Mesothelial cell of epicardium (in vitro differentiated cells): ENCODE data around the gene S100A13. TPM values are rescaled to one million over a fixed set of nuclear protein-coding genes. Genes with fewer than 3 reads are reported as not detected.

Source experiments
- DNase-seq, 2 experiments: peaks; one replicate each; pipeline ENCODE4 v3.0.0; 2021; ENCODE audit warnings: low spot score in 2 of 2; ENCODE audit not compliant: unreplicated experiment in 2 of 2
- H3K27ac Mint-ChIP-seq: 2 replicates; pipeline ENCODE4 v1.8.0; 2021; ENCODE audit warnings: mixed read lengths
- H3K27me3 Mint-ChIP-seq: 2 replicates; pipeline ENCODE4 v1.8.0; 2021; ENCODE audit warnings: low read depth, mixed read lengths
- H3K36me3 Mint-ChIP-seq: 2 replicates; pipeline ENCODE4 v1.8.0; 2021; ENCODE audit warnings: mixed read lengths
- H3K4me1 Mint-ChIP-seq: 2 replicates; pipeline ENCODE4 v1.8.0; 2021; ENCODE audit warnings: mixed read lengths
- H3K4me3 Mint-ChIP-seq: 2 replicates; pipeline ENCODE4 v1.8.0; 2021; ENCODE audit warnings: mild to moderate bottlenecking, moderate library complexity, mixed read lengths
- H3K9me3 Mint-ChIP-seq: 2 replicates; pipeline ENCODE4 v1.8.0; 2021; ENCODE audit warnings: mixed read lengths
- total RNA-seq: library from RNA; stranded (reverse); gene quantifications from 3 replicates; pipeline ENCODE4 v1.2.1, GENCODE V29; 2021
- TF ChIP-seq, protein P1 (sequence below): fragments of 200-600 bp; sonication (generic); IDR thresholded peaks from one replicate; pipeline ENCODE4 v1.5.0; 2021; ENCODE audit warnings: antibody characterized with exemption; ENCODE audit not compliant: unreplicated experiment

The S100A13 gene
- total RNA-seq, 1 donor from 2014 or later = 46.6 TPM

DNA sequence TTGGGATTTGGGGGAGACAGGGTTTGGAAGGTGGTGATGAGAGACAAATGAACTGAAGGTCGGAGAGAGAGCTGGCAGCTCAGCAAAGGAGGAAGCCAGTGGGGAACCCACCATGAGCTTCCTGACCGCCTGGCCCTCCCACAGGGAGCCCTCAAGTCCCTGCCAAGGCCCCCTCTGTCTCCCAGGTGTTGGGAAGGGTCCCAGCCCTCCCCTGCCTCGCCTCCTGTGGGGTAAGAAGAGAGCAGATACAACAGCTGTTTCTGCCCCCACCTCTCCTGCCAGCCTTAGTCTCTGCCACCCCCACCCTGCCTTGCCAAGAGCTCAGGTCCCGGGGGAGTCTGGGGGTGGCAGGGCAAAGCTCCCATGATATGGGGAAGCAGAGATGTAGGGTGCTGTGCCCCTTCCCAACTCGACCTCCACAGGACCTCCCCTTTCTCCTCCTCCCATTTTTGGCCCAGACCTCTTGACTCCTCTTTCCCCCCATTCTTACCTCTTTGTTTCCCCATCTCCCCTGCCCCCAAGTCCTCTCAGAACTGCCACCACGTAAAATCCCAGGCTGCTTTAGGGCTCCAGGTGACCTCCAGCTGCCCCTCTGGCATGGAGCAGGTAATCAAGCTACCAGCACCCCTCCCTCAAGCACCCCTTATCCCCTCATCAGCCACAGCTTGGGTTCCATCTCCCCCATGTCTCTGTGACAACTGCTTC, 1.5 kb upstream of the S100A13 start:
- no peaks in the 10 kb centered on the region for H3K9me3 Mint-ChIP-seq
- DNase-seq = no peak
- no peaks in the 10 kb centered on the region for H3K27me3 Mint-ChIP-seq
- peaks cover 7% of the 10 kb centered on the region for H3K36me3 Mint-ChIP-seq
- H3K4me1 Mint-ChIP-seq = peaks cover 42% of the 10 kb centered on the region
- peak overlapping the region; percentile 3 for H3K27ac Mint-ChIP-seq
- no peak overlapping the region for H3K4me3 Mint-ChIP-seq
- TF ChIP-seq, protein P1, sequence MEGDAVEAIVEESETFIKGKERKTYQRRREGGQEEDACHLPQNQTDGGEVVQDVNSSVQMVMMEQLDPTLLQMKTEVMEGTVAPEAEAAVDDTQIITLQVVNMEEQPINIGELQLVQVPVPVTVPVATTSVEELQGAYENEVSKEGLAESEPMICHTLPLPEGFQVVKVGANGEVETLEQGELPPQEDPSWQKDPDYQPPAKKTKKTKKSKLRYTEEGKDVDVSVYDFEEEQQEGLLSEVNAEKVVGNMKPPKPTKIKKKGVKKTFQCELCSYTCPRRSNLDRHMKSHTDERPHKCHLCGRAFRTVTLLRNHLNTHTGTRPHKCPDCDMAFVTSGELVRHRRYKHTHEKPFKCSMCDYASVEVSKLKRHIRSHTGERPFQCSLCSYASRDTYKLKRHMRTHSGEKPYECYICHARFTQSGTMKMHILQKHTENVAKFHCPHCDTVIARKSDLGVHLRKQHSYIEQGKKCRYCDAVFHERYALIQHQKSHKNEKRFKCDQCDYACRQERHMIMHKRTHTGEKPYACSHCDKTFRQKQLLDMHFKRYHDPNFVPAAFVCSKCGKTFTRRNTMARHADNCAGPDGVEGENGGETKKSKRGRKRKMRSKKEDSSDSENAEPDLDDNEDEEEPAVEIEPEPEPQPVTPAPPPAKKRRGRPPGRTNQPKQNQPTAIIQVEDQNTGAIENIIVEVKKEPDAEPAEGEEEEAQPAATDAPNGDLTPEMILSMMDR = no peak

DNA sequence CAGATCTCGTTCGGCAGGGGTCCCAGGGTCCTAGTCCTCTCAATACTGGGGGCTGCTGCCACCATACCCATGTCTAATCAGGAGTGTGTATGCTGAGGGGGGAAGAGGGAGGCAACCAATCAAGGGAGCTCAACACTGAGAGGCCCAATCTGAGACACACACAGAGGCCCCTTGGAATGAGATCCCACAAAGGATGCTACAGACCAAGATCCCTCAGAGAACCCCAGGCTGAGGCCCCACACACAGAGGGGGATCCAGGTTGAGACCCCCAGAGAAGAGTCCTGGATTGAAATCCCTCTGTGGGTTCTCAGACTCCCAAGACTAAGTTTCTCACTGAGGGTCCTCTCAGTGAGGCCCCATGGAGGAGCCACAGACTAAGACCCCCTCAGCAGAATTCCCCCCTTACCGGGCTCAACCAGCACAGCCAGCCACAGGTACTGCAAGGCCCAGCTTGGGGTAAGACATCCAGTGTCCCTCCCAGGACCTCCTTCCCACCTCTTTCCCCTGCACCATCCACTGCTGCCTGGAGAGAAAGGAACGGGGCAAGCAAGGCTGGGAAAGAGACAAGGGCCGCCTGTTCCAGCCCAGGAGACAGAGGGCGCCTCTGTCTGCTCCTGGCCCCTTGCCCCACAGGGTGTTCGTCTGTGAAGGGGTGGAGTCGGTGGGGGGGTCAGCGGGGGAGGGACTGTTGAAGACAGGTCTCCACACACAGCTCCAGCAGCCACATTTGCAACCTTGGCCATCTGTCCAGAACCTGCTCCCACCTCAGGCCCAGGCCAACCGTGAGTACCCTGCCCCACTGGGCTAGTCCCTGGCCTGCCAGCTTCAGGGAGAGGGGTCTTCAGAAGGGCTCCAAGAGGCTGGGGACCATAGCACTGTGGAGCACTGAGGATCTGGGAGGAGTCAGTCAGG, 666 bp upstream of the S100A13 start, which contains the start of gene S100A1:
TSS of gene S100A1 (plus strand) at position 720 of the 912 bp plus-strand sequence. CDS start 2,088 bp downstream, outside the sequence.
- peak within 1 kb of the TSS; percentile 97 for H3K27ac Mint-ChIP-seq
- no peaks in the 10 kb centered on the region for H3K9me3 Mint-ChIP-seq
- no peak for DNase-seq
- H3K36me3 Mint-ChIP-seq = peaks cover 11% of the 10 kb centered on the region
- H3K4me1 Mint-ChIP-seq = peaks cover 44% of the 10 kb centered on the region
- no peaks in the 10 kb centered on the region for H3K27me3 Mint-ChIP-seq
- TF ChIP-seq, protein P1 = peak; percentile 18
- H3K4me3 Mint-ChIP-seq = peak within 1 kb of the TSS; percentile 80

DNA sequence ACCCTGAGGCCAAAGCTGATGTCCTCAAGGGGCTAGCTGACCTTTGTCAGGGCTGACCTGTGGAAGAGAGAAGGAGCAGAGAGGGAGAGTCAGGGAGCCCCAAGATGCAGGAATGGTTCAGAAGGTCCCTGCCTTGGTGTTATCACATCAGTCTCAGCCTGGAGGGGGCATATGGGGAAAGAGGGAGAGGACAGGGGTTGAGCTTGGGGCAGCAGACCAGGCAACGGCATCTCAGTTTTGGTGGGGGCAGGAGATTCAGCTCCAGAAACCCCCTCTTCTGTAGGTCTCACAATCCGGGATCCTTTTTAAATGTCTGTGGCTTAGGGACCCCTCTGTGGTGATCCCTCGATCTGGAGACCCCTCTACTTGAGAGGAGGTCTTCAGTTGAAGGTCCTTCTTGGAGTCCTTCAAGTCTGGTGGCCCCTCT, 815 bp downstream of the S100A13 start:
- Mint-ChIP-seq H3K9me3 (no peaks in the 10 kb centered on the region), H3K4me3 (peak overlapping the region; percentile 80), H3K27ac (peak overlapping the region; percentile 97), H3K4me1 (peaks cover 44% of the 10 kb centered on the region), H3K36me3 (peaks cover 15% of the 10 kb centered on the region), H3K27me3 (no peaks in the 10 kb centered on the region)
- TF ChIP-seq, protein P1 = no peak
- no peak for DNase-seq

DNA sequence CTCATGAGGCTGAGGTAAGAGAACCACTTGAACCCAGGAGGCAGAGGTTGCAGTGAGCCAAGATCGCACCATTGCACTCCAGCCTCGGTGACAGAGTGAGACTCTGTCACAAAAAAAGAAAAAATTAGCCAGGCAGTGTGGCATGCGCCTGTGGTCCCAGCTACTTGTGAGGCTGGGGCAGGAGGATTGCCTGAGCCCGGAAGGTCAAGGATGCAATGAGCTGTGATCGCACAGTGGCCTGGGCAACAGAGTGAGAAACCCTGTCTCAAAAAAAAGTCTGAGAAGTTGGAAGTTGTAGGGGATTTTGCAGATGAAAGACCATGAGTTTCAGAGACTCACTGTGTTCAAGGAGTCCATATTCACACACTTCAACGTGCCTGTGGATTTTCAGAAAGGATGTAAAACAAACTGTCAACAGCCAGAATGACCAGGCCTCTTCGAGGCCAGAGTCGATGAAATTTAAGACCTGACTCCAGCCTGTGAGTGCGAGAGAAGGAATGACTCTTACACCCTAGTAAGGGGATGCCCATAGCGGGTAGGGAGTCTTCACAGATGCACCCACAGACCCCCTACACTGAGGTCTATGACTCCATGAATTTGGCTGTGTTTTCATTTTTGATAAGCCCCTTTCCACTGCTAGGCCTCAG, 2.2 kb downstream of the S100A13 start:
- Mint-ChIP-seq H3K4me3 (peak overlapping the region; percentile 80), H3K9me3 (no peaks in the 10 kb centered on the region), H3K36me3 (peaks cover 22% of the 10 kb centered on the region), H3K27ac (peak overlapping the region; percentile 21), H3K4me1 (peaks cover 43% of the 10 kb centered on the region), H3K27me3 (no peaks in the 10 kb centered on the region)
- TF ChIP-seq, protein P1 = no peak
- no peak for DNase-seq

DNA sequence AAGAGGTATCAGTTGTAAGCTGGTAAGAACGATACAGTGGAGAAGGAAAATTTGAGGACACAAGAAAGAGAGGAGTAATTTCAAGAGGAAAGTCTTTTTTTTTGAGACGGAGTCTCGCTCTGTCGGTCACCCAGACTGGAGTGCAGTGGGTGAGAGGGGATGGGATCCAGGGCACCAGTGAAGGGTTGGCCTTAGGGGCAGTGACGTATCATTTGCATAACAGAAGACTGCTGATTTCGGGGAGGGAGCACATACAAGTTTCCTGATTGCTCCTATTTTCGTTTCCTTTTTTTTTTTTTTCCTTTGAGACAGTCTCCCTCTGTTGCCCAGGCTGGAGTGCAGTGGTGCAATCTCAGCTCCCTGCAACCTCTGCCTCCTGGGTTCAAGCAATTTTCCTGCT, 4.2 kb downstream of the S100A13 start:
- TF ChIP-seq, protein P1 = no peak
- no peak overlapping the region for H3K27ac Mint-ChIP-seq
- H3K4me3 Mint-ChIP-seq = no peak overlapping the region
- H3K27me3 Mint-ChIP-seq = no peaks in the 10 kb centered on the region
- H3K4me1 Mint-ChIP-seq = peaks cover 39% of the 10 kb centered on the region
- H3K36me3 Mint-ChIP-seq = peaks cover 33% of the 10 kb centered on the region
- no peaks in the 10 kb centered on the region for H3K9me3 Mint-ChIP-seq
- DNase-seq = no peak
